ENCODE measurements around the gene UBQLN3.

The UBQLN3 gene

DNA sequence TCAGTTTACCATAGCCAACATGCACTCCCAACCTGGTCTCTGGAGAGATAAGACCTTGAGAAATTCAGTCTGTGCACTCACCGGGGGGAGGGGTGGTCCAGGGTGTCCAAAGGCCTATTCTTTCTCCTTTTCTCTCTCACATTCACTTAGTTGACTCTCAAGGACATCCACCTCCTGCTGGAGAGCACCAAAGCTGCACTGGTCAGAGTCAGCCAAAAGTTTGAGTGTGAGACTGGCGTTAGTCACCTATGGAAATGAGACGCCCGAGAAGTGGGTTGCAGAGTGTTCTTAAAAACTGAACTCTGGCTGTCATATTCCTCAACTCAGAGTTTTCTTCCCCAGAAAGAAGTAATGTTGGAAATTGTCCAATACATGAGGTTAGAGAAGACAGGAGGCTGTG lies 11.8 kb upstream of the UBQLN3 start:
- H3K9me3 Mint-ChIP-seq, result no peaks in the 10 kb centered on the region
- H3K27me3 Mint-ChIP-seq, result no peaks in the 10 kb centered on the region
- H3K27ac Mint-ChIP-seq, result no peak overlapping the region
- no peaks in the 10 kb centered on the region for H3K36me3 Mint-ChIP-seq
- no peak overlapping the region for H3K4me3 Mint-ChIP-seq
- no peaks in the 10 kb centered on the region for H3K4me1 Mint-ChIP-seq

GRCh38 chr11:5516599-5516998 lies 6.8 kb upstream of the UBQLN3 start, which contains the start of gene UBQLNL:
Gene UBQLNL (minus strand): TSS chr11:5516699. CDS start chr11:5516441, 258 bp downstream.
- Mint-ChIP-seq H3K27me3 (no peaks in the 10 kb centered on the region), H3K36me3 (no peaks in the 10 kb centered on the region), H3K9me3 (no peaks in the 10 kb centered on the region), H3K4me3 (no peak within 1 kb of the TSS), H3K4me1 (no peaks in the 10 kb centered on the region), H3K27ac (no peak within 1 kb of the TSS)

- no peaks in the 10 kb centered on the region for H3K9me3 Mint-ChIP-seq
- no peaks in the 10 kb centered on the region for H3K4me1 Mint-ChIP-seq
- H3K36me3 Mint-ChIP-seq, result no peaks in the 10 kb centered on the region
- H3K4me3 Mint-ChIP-seq, result no peak overlapping the region
- H3K27me3 Mint-ChIP-seq, result no peaks in the 10 kb centered on the region
- no peak overlapping the region for H3K27ac Mint-ChIP-seq
Observed at GRCh38 chr11:5514841-5515240, 5.1 kb upstream of the UBQLN3 start.

DNA sequence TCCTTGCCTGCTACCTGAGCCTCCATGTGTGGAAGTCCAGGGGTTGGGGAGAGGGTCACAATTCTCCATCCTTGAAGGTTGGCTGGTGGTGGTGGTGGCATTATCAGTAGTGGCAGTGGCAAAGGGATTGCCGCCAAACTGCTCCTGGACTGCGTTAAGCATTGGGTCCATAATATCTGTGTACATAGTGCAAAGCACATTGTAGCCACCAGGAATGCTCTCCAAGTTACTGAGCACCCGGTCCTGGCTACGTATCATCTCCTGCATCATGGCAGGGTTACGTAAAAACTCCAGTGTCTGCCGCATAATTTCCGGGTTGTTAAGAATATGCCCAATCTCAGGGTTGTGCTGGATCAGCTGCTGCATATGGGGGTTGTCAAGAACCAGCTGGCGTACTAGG lies 1.2 kb downstream of the UBQLN3 start:
- no peak overlapping the region for H3K4me3 Mint-ChIP-seq
- no peaks in the 10 kb centered on the region for H3K4me1 Mint-ChIP-seq
- H3K9me3 Mint-ChIP-seq, result no peaks in the 10 kb centered on the region
- H3K27me3 Mint-ChIP-seq, result no peaks in the 10 kb centered on the region
- no peak overlapping the region for H3K27ac Mint-ChIP-seq
- no peaks in the 10 kb centered on the region for H3K36me3 Mint-ChIP-seq

- Mint-ChIP-seq H3K4me1 (no peaks in the 10 kb centered on the region), H3K27ac (no peak overlapping the region), H3K4me3 (no peak overlapping the region), H3K27me3 (no peaks in the 10 kb centered on the region), H3K36me3 (no peaks in the 10 kb centered on the region), H3K9me3 (no peaks in the 10 kb centered on the region)
Observed at GRCh38 chr11:5507933-5508305, 1.8 kb downstream of the UBQLN3 start.

DNA sequence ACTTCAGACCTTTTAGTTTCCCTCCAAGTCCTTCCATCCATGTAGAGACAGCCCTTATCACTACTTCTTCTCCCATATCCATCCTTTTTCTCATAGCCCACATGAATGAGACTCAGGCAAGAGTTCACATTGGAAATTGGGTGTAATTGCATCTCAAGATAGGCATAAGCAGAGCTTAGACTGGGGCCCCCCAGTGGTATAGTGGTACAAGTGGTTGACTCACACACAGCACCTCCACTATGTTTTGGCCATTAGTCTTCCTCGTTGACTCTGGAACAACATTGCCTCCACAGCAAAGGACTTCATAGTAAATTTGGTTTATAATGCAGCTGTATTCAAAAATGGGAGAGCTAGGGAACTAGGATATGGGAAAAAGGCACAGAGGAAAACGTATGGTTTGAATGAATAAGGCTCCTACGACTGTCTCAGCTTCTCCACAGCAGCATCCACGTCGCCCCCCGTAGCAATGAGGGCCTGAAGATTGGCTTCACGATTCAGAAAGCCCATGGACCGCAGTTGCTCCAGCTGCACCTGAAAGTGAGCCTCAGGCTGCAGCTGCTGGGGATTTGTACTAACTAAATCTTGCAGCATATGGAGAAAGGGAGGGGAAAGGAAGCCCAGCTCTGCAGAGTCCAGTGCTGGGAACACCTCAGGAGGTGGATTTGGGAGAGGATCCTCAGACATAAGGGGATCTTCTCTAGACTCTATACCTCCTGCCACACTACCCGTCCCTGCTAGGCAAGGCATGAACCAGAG lies 2.4 kb downstream of the UBQLN3 start:
- Mint-ChIP-seq H3K9me3 (no peaks in the 10 kb centered on the region), H3K4me1 (no peaks in the 10 kb centered on the region)

GRCh38 chr11:5505363-5506048 lies 4.3 kb downstream of the UBQLN3 start:
- H3K9me3 Mint-ChIP-seq, result no peaks in the 10 kb centered on the region
- no peaks in the 10 kb centered on the region for H3K36me3 Mint-ChIP-seq
- peaks cover 5% of the 10 kb centered on the region for H3K27me3 Mint-ChIP-seq
- H3K4me3 Mint-ChIP-seq, result no peak overlapping the region
- no peaks in the 10 kb centered on the region for H3K4me1 Mint-ChIP-seq
- H3K27ac Mint-ChIP-seq, result no peak overlapping the region

More for the DNA sequence above, 2.4 kb downstream of the UBQLN3 start:
- Mint-ChIP-seq H3K4me3 (no peak overlapping the region), H3K27me3 (no peaks in the 10 kb centered on the region), H3K27ac (no peak overlapping the region), H3K36me3 (no peaks in the 10 kb centered on the region)

GRCh38 chr11:5504403-5504921 lies 5.3 kb downstream of the UBQLN3 start:
- no peak overlapping the region for H3K4me3 Mint-ChIP-seq
- no peak overlapping the region for H3K27ac Mint-ChIP-seq
- H3K4me1 Mint-ChIP-seq, result no peaks in the 10 kb centered on the region
- no peaks in the 10 kb centered on the region for H3K36me3 Mint-ChIP-seq
- H3K27me3 Mint-ChIP-seq, result peaks cover 5% of the 10 kb centered on the region
- no peaks in the 10 kb centered on the region for H3K9me3 Mint-ChIP-seq

DNA sequence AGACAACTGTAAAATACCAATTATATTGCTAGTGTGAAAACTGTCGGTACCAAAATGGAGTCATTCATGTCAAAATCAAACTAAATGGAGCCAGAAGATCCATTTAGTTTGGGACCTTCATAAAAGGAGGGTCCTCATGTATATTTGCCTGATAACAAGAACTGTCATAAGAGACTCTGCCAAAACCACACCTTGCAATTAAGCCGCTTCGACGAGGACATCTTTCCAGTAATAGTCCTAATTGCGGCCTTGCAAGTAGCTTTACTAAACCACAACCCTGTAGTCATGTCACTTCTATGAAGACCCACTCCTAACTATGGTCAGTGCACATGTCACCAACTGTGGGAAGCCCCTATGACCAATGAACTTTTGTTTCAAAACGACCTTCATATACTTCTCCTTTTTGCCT lies 9.4 kb downstream of the UBQLN3 start:
- no peak overlapping the region for H3K27ac Mint-ChIP-seq
- H3K4me1 Mint-ChIP-seq, result no peaks in the 10 kb centered on the region
- H3K27me3 Mint-ChIP-seq, result peaks cover 5% of the 10 kb centered on the region
- H3K4me3 Mint-ChIP-seq, result no peak overlapping the region
- no peaks in the 10 kb centered on the region for H3K36me3 Mint-ChIP-seq
- H3K9me3 Mint-ChIP-seq, result no peaks in the 10 kb centered on the region

GRCh38 chr11:5499671-5500070 lies 10.1 kb downstream of the UBQLN3 start:
- H3K9me3 Mint-ChIP-seq, result no peaks in the 10 kb centered on the region
- H3K27me3 Mint-ChIP-seq, result peaks cover 5% of the 10 kb centered on the region
- H3K4me3 Mint-ChIP-seq, result no peak overlapping the region
- no peaks in the 10 kb centered on the region for H3K4me1 Mint-ChIP-seq
- H3K36me3 Mint-ChIP-seq, result no peaks in the 10 kb centered on the region
- H3K27ac Mint-ChIP-seq, result no peak overlapping the region

- peaks cover 6% of the 10 kb centered on the region for H3K27me3 Mint-ChIP-seq
- no peaks in the 10 kb centered on the region for H3K36me3 Mint-ChIP-seq
Observed at GRCh38 chr11:5489576-5490357, 20.0 kb downstream of the UBQLN3 start.

GRCh38 chr11:5488798-5489399 lies 20.9 kb downstream of the UBQLN3 start:
- Mint-ChIP-seq H3K9me3 (no peaks in the 10 kb centered on the region), H3K27ac (no peak overlapping the region), H3K4me3 (no peak overlapping the region), H3K36me3 (no peaks in the 10 kb centered on the region), H3K4me1 (no peaks in the 10 kb centered on the region), H3K27me3 (peaks cover 5% of the 10 kb centered on the region)

More at GRCh38 chr11:5489576-5490357, 20.0 kb downstream of the UBQLN3 start:
- H3K9me3 Mint-ChIP-seq, result no peaks in the 10 kb centered on the region
- no peaks in the 10 kb centered on the region for H3K4me1 Mint-ChIP-seq
- no peak overlapping the region for H3K4me3 Mint-ChIP-seq
- H3K27ac Mint-ChIP-seq, result no peak overlapping the region

- H3K36me3 Mint-ChIP-seq, result no peaks in the 10 kb centered on the region
- no peak within 1 kb of the TSS for H3K27ac Mint-ChIP-seq
- H3K9me3 Mint-ChIP-seq, result no peaks in the 10 kb centered on the region
- no peak within 1 kb of the TSS for H3K4me3 Mint-ChIP-seq
- H3K4me1 Mint-ChIP-seq, result no peaks in the 10 kb centered on the region
- peaks cover 5% of the 10 kb centered on the region for H3K27me3 Mint-ChIP-seq
Observed at GRCh38 chr11:5488385-5488784, 21.4 kb downstream of the UBQLN3 start, which contains the start of gene OR52D1. Gene OR52D1 (plus strand): TSS chr11:5488685. CDS start chr11:5488707, 22 bp downstream.

- Mint-ChIP-seq H3K36me3 (no peaks in the 10 kb centered on the region), H3K27me3 (peaks cover 5% of the 10 kb centered on the region), H3K9me3 (no peaks in the 10 kb centered on the region), H3K4me1 (no peaks in the 10 kb centered on the region), H3K4me3 (no peak overlapping the region), H3K27ac (no peak overlapping the region)
Observed at GRCh38 chr11:5486421-5486820, 23.3 kb downstream of the UBQLN3 start.

GRCh38 chr11:5486003-5486402 lies 23.8 kb downstream of the UBQLN3 start:
- Mint-ChIP-seq H3K4me3 (no peak overlapping the region), H3K9me3 (no peaks in the 10 kb centered on the region), H3K36me3 (no peaks in the 10 kb centered on the region), H3K27ac (no peak overlapping the region), H3K4me1 (no peaks in the 10 kb centered on the region), H3K27me3 (peaks cover 5% of the 10 kb centered on the region)

All from activated naive CD4-positive, alpha-beta T cell treated with anti-CD3 and anti-CD28 coated beads, Interleukin-2, amount 50 U/mL, for 24 hours (primary cell).